ENCODE results near the gene DACT3. TPM values are rescaled to one million over a fixed set of nuclear protein-coding genes. Genes with fewer than 3 reads are reported as not detected.

DACT3 gene
- polyA plus RNA-seq, 1 of the 3 experiments (the other 2 are of a cell fraction), result 9.5 TPM

- Histone ChIP-seq H3K27me3 (ENCODE audit: insufficient read depth) (no peaks in the 10 kb centered on the region), H3K4me1 (ENCODE audit: control insufficient read depth in 1 of 2, insufficient read depth in 2 of 2, low read depth in 1 of 2, low read length in 1 of 2) (peaks cover 0 to 18% of the 10 kb centered on the region in 2 experiments; a peak in 1 of 4 replicates), H2AFZ (ENCODE audit: low read depth) (peak overlapping the region; percentile 84), H3K27ac (ENCODE audit: low read depth in 2 of 2, low read length in 1 of 2) (peak overlapping the region; percentile 52 to 84; a peak in 3 of 4 replicates), H3K9me2 (no peaks in the 10 kb centered on the region), H3K4me2 (peak overlapping the region; percentile 79), H3K36me3 (replicated peaks in 1 of 2; ENCODE audit: control insufficient read depth in 1 of 2, insufficient read depth in 2 of 2, low read length in 1 of 2) (no peaks in the 10 kb centered on the region), H3K4me3 (ENCODE audit: low read depth in 2 of 2, low read length in 1 of 2) (peak overlapping the region; percentile 39 to 59), H4K20me1 (ENCODE audit: insufficient read depth) (no peaks in the 10 kb centered on the region; the same call in 1 of the 2 replicates), H3K9ac (peak overlapping the region; percentile 47; the same call in 1 of the 2 replicates), H3K9me3 (no peaks in the 10 kb centered on the region), H3F3A (replicated peaks; ENCODE audit: insufficient read depth) (peaks cover 17% of the 10 kb centered on the region), H3K79me2 (ENCODE audit: insufficient read depth) (no peaks in the 10 kb centered on the region; the same call in 1 of the 2 replicates)
- ChIA-PET POLR2A (interaction anchor here (1.2 to 4.0 kb wide), 7 partner anchors 27 to 61 kb away, joined by 4 to 31 read pairs (median 12); partner anchors contain the start of genes CALM3 and GNG8), CTCF (interaction anchor here (0.5 to 9.5 kb wide), 46 partner anchors 10 to 179 kb away, joined by 3 to 471 read pairs (median 4); partner anchors contain the start of genes CALM3, GNG8 and PTGIR)
- WGBS (ENCODE audit: low lambda C conversion rate), result 6% methylated on average over 19 of the region's 19 CpGs
- DNase-seq, result peak; percentile 76
- TF ChIP-seq USF2 (IDR thresholded peaks at IDR 0.05; ENCODE audit: borderline replicate concordance, low read depth, low read length) (no peak), TAF1 (IDR thresholded peaks at IDR 0.05; ENCODE audit: borderline replicate concordance, low read depth, low read length) (no peak), RAD21 (IDR thresholded peaks at IDR 0.05; ENCODE audit: low read length) (peak; percentile 100), NRF1 (IDR thresholded peaks at IDR 0.05; ENCODE audit: low read depth, low read length) (no peak), ZBTB33 (IDR thresholded peaks at IDR 0.05; ENCODE audit: borderline replicate concordance, low read depth) (no peak), FOSL2 (IDR thresholded peaks at IDR 0.05; ENCODE audit: borderline replicate concordance, low read depth) (no peak), MAX (IDR thresholded peaks at IDR 0.05; ENCODE audit: low read depth) (peak; percentile 12; the same call in 1 of the 2 replicates), PBX3 (IDR thresholded peaks at IDR 0.05) (no peak), RFX5 (IDR thresholded peaks at IDR 0.05; ENCODE audit: low read length) (no peak), FOXM1 (IDR thresholded peaks at IDR 0.05; ENCODE audit: low read depth) (no peak), SIN3A (IDR thresholded peaks at IDR 0.05; ENCODE audit: borderline replicate concordance, low read depth, low read length) (0 out of 2 replicates have a peak, but pooled peaks have one; percentile 46), IRF3 (IDR thresholded peaks at IDR 0.05; ENCODE audit: low read depth, low read length) (no peak), RCOR1 (IDR thresholded peaks at IDR 0.05; ENCODE audit: low read length) (0 out of 2 replicates have a peak, but pooled peaks have one; percentile 27), RXRA (IDR thresholded peaks at IDR 0.05; ENCODE audit: borderline replicate concordance, low read depth) (no peak), ELF1 (IDR thresholded peaks at IDR 0.05) (no peak), SMC3 (IDR thresholded peaks at IDR 0.05; ENCODE audit: low read depth, low read length) (peak; percentile 98), CTCF (IDR thresholded peaks at IDR 0.05) (peak; percentile 98), GATA2 (CRISPR knock-in tag; IDR thresholded peaks at IDR 0.05) (no peak), CHD2 (IDR thresholded peaks at IDR 0.05; ENCODE audit: low read length, partially characterized antibody) (peak; percentile 24), EZH2phosphoT487 (IDR thresholded peaks at IDR 0.05; ENCODE audit: borderline replicate concordance, low read depth) (no peak), MXI1 (IDR thresholded peaks at IDR 0.05; ENCODE audit: low read depth, low read length) (no peak), FOXJ3 (CRISPR knock-in tag; IDR thresholded peaks at IDR 0.05) (no peak), POLR2AphosphoS5 (IDR thresholded peaks at IDR 0.05; ENCODE audit: low read depth, low read length) (no peak), EP300 (IDR thresholded peaks at IDR 0.05; ENCODE audit: borderline replicate concordance in 1 of 2, low read depth in 1 of 2, low read length in 1 of 2) (no peak), JUND (IDR thresholded peaks at IDR 0.05) (no peak)
These were observed 982 bp upstream of the DACT3 start for GRCh38 chr19:46661735-46662592.

Data from SK-N-SH (cell line).